Non-pigmented ciliary epithelial cell (primary cell): ENCODE measurements around the gene ATF1.
A peak's percentile ranks its signal among the peaks of the same experiment; 100 is the strongest.
"Not testable (repeated sequence)": the region's sequence is repeated elsewhere in the genome, so short reads cannot be mapped to it uniquely, and the experiment has no call there.

Experiments
- DNase-seq: peaks from one replicate; pipeline ENCODE4 v3.0.0-alpha.2; 2010; ENCODE audit warnings: low read depth

The ATF1 gene

DNA sequence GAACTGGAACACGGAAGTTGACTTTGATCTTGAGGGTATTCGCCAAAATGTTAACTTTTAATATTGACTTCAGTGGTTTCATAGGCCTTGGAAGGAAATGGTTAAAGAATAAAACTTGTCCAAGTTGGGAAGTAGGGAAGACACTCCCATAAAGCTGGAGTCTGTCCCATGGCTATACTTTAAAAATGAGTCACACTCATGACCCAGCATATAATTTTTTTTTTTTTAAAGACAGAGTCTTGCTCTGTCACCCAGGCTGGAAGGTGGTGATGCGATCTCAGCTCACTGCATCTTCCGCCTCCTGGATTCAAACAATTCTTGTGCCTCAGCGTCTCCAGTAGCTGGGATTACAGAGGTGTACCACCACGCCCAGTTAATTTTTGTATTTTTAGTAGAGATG, 98.4 kb downstream of the ATF1 start:
- DNase-seq: peak; percentile 15

DNA sequence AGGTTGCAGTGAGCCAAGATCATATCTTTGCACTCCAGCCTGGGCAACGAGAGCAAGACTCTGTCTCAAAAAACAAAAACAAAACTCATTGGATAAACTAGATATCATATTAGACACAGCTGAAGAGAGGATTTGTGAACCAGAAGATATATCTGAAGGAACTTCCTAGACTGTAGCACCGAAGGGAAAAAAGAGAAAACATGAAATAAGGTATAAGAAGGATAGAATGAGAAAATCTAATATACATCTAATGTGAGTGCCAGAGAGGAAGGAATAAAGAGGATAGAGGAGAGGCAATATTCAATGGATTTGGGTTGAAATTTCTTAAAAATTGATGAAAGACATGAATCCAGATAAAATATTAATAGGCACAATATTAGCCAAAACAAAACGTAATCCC, 101.4 kb downstream of the ATF1 start:
- no peak for DNase-seq

DNA sequence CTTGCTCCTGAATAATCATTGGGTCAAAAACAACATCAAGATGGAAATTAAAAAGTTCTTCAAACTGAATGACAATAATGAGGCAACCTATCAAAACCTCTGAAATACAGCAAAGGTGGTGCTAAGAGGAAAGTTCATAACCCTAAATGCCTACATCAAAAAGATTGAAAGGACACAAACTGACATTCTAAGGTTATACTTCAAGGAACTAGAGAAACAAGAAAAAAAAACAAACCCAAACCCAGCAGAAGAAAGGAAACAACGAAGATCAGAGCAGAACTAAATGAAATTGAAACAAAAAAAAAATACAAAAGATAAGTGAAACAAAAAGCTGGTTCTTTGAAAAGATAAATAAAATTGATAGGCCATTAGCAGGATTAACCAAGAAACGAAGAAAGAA, 105.0 kb downstream of the ATF1 start:
- DNase-seq: not testable (repeated sequence)
